HCT116 (cell line): ENCODE results near the gene ABCA5.

ENCODE experiments used
- EZH2phosphoT487 ChIP-seq: fragments of 200-600 bp; IDR thresholded peaks from 2 replicates; pipeline ENCODE4 v1.6.1; 2018; ENCODE audit warnings: antibody characterized with exemption, borderline replicate concordance
- POLR2AphosphoS5 ChIP-seq: IDR thresholded peaks from 2 replicates; pipeline ENCODE4 v1.6.1; 2011; ENCODE audit warnings: mild to moderate bottlenecking, low read depth, low read length, moderate library complexity
- SP1 ChIP-seq: IDR thresholded peaks from 2 replicates; pipeline ENCODE4 v1.6.1; 2012; ENCODE audit warnings: low read depth
- SRF ChIP-seq: IDR thresholded peaks from 2 replicates; pipeline ENCODE4 v1.6.1; 2012; ENCODE audit warnings: low read depth
- TCF7L2 ChIP-seq: IDR thresholded peaks from 2 replicates; pipeline ENCODE4 v1.7.0; 2011; ENCODE audit warnings: borderline replicate concordance, inconsistent platforms; ENCODE audit not compliant: insufficient read depth, insufficient read length; ENCODE audit errors: extremely low read depth
- ZBTB33 ChIP-seq: IDR thresholded peaks from 2 replicates; pipeline ENCODE4 v1.6.1; 2011; ENCODE audit warnings: mild to moderate bottlenecking, low read length, moderate library complexity; ENCODE audit not compliant: insufficient replicate concordance; ENCODE audit errors: extremely low read depth
- TF ChIP-seq, protein P1 (sequence below), 3 experiments: fragments of 200-600 bp in 1 of 3; sonication (generic) in 1 of 3; IDR thresholded peaks in 2 of 3; conservative IDR thresholded peaks in 1 of 3; 2 replicates each; pipeline ENCODE4 v1.5.1; 2012 to 2017; ENCODE audit warnings: low read depth in 2 of 3, low read length in 2 of 3, antibody characterized with exemption in 1 of 3, borderline replicate concordance in 1 of 3, control low read depth in 1 of 3, mild to moderate bottlenecking in 1 of 3, mixed read lengths in 1 of 3, mixed run types in 1 of 3, moderate library complexity in 1 of 3; ENCODE audit not compliant: insufficient read depth in 1 of 3

- TF ChIP-seq EZH2phosphoT487 (no peak), ZBTB33 (no peak), POLR2AphosphoS5 (no peak), SP1 (peak; percentile 27; the same call in 1 of the 2 replicates), SRF (no peak), TCF7L2 (no peak)
- TF ChIP-seq, protein P1, sequence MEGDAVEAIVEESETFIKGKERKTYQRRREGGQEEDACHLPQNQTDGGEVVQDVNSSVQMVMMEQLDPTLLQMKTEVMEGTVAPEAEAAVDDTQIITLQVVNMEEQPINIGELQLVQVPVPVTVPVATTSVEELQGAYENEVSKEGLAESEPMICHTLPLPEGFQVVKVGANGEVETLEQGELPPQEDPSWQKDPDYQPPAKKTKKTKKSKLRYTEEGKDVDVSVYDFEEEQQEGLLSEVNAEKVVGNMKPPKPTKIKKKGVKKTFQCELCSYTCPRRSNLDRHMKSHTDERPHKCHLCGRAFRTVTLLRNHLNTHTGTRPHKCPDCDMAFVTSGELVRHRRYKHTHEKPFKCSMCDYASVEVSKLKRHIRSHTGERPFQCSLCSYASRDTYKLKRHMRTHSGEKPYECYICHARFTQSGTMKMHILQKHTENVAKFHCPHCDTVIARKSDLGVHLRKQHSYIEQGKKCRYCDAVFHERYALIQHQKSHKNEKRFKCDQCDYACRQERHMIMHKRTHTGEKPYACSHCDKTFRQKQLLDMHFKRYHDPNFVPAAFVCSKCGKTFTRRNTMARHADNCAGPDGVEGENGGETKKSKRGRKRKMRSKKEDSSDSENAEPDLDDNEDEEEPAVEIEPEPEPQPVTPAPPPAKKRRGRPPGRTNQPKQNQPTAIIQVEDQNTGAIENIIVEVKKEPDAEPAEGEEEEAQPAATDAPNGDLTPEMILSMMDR (IDR thresholded peaks at IDR 0.05 in 2 of 3, conservative IDR thresholded peaks at IDR 0.05 in 1 of 3; ENCODE audit: borderline replicate concordance in 1 of 3, insufficient read depth in 1 of 3, low read depth in 2 of 3, low read length in 2 of 3) = peak; percentile 46 to 68 (median 53)
Measured at GRCh38 chr17:69335058-69335457, 8.1 kb upstream of the ABCA5 start.
